Measurements from ENCODE around the gene SSBP2.

SSBP2 gene

DNA sequence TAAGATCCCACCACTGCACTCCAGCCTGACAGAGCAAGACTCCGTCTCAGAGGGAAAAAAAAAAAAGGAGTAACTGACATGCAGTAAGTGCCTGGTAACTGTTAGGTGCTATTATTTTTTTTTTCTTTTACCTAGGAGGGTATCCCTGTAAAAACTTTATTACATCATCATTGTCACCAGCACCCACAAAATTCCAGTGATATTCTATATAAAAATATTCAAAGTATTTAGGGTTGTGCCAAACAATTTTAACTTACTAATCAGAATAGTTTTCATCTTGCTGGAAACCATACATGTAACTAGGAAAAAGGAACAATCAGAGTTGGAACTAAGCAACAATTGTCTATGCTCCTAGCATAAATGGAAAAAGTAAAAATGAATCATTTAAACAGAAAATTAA is 112.4 kb downstream of the SSBP2 start:
- Mint-ChIP-seq H3K27me3 (ENCODE audit: low read depth, poor library complexity) (no peaks in the 10 kb centered on the region), H3K4me3 (no peak overlapping the region), H3K36me3 (ENCODE audit: low read depth) (peaks cover 21% of the 10 kb centered on the region), H3K4me1 (no peaks in the 10 kb centered on the region), H3K9me3 (no peaks in the 10 kb centered on the region), H3K27ac (no peak overlapping the region)
- TF ChIP-seq, protein P1, sequence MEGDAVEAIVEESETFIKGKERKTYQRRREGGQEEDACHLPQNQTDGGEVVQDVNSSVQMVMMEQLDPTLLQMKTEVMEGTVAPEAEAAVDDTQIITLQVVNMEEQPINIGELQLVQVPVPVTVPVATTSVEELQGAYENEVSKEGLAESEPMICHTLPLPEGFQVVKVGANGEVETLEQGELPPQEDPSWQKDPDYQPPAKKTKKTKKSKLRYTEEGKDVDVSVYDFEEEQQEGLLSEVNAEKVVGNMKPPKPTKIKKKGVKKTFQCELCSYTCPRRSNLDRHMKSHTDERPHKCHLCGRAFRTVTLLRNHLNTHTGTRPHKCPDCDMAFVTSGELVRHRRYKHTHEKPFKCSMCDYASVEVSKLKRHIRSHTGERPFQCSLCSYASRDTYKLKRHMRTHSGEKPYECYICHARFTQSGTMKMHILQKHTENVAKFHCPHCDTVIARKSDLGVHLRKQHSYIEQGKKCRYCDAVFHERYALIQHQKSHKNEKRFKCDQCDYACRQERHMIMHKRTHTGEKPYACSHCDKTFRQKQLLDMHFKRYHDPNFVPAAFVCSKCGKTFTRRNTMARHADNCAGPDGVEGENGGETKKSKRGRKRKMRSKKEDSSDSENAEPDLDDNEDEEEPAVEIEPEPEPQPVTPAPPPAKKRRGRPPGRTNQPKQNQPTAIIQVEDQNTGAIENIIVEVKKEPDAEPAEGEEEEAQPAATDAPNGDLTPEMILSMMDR (IDR thresholded peaks at IDR 0.05), result no peak
- DNase-seq, result no peak

GRCh38 chr5:81633891-81634290 is 117.0 kb downstream of the SSBP2 start:
- H3K4me3 Mint-ChIP-seq, result no peak overlapping the region
- no peaks in the 10 kb centered on the region for H3K4me1 Mint-ChIP-seq
- H3K9me3 Mint-ChIP-seq, result no peaks in the 10 kb centered on the region
- H3K36me3 Mint-ChIP-seq (ENCODE audit: low read depth), result peaks cover 33% of the 10 kb centered on the region
- no peaks in the 10 kb centered on the region for H3K27me3 Mint-ChIP-seq (ENCODE audit: low read depth, poor library complexity)
- no peak overlapping the region for H3K27ac Mint-ChIP-seq
- TF ChIP-seq, protein P1 (IDR thresholded peaks at IDR 0.05), result no peak
- no peak for DNase-seq

GRCh38 chr5:81633471-81633870 is 117.4 kb downstream of the SSBP2 start:
- no peak overlapping the region for H3K27ac Mint-ChIP-seq
- H3K27me3 Mint-ChIP-seq (ENCODE audit: low read depth, poor library complexity), result no peaks in the 10 kb centered on the region
- H3K4me3 Mint-ChIP-seq, result no peak overlapping the region
- no peak for DNase-seq
- H3K4me1 Mint-ChIP-seq, result no peaks in the 10 kb centered on the region
- H3K36me3 Mint-ChIP-seq (ENCODE audit: low read depth), result peaks cover 37% of the 10 kb centered on the region
- TF ChIP-seq, protein P1 (IDR thresholded peaks at IDR 0.05), result no peak
- H3K9me3 Mint-ChIP-seq, result no peaks in the 10 kb centered on the region

- H3K4me3 Mint-ChIP-seq, result no peak overlapping the region
- TF ChIP-seq, protein P1 (IDR thresholded peaks at IDR 0.05), result no peak
These were observed 118.2 kb downstream of the SSBP2 start for GRCh38 chr5:81632679-81633078.

DNA sequence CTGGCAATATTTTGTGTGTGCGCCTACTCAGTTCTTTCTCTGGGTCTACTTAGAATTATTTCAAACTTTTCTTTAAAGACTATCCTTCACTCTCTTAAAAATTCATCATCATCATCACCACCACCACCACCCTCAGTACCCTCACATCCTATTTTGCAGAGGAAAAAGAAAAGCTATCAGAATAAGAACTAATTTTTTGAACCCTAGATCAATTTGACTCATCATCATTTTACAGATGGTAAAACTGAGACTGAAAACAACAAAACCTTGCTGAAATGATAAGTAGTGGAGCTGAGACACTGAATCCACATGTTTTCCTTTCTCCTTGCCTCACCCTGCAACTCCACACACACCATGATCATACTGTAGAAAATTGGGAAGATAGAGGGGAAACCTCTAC is 119.3 kb downstream of the SSBP2 start:
- no peak for DNase-seq
- Mint-ChIP-seq H3K27ac (no peak overlapping the region), H3K9me3 (no peaks in the 10 kb centered on the region), H3K27me3 (ENCODE audit: low read depth, poor library complexity) (no peaks in the 10 kb centered on the region), H3K36me3 (ENCODE audit: low read depth) (peaks cover 33% of the 10 kb centered on the region), H3K4me1 (peaks cover 5% of the 10 kb centered on the region), H3K4me3 (no peak overlapping the region)
- TF ChIP-seq, protein P1 (IDR thresholded peaks at IDR 0.05), result no peak

More at GRCh38 chr5:81632679-81633078, 118.2 kb downstream of the SSBP2 start:
- Mint-ChIP-seq H3K27ac (no peak overlapping the region), H3K9me3 (no peaks in the 10 kb centered on the region), H3K27me3 (ENCODE audit: low read depth, poor library complexity) (no peaks in the 10 kb centered on the region), H3K4me1 (no peaks in the 10 kb centered on the region), H3K36me3 (ENCODE audit: low read depth) (peaks cover 42% of the 10 kb centered on the region)
- no peak for DNase-seq

DNA sequence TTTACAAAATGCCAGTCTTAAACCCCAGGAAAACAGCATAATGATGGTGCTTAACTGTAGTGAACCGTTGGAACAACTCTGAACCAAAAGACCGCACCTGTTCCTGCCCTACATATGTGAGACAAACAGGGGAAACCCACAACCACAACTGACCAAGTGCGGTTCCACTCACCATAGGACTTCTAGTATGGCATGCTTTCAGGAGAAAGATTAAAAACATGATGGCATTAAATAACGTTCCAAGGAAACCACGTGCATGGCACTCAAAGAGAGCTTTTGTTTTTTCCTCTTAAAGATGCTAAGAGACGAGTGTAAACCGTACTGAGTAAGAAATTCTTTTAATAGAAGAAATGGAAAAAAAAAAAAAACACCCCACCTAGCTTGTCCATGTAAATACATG is 119.8 kb downstream of the SSBP2 start:
- H3K36me3 Mint-ChIP-seq (ENCODE audit: low read depth), result peaks cover 33% of the 10 kb centered on the region
- no peak for DNase-seq
- H3K9me3 Mint-ChIP-seq, result no peaks in the 10 kb centered on the region
- H3K4me1 Mint-ChIP-seq, result peaks cover 9% of the 10 kb centered on the region
- no peak overlapping the region for H3K4me3 Mint-ChIP-seq
- TF ChIP-seq, protein P1 (IDR thresholded peaks at IDR 0.05), result no peak
- no peaks in the 10 kb centered on the region for H3K27me3 Mint-ChIP-seq (ENCODE audit: low read depth, poor library complexity)
- H3K27ac Mint-ChIP-seq, result no peak overlapping the region

Data from nephron progenitor cell (in vitro differentiated cells).